Pancreas (tissue), 10 donors: ENCODE results near the gene MT1B. TPM values are rescaled to one million over a fixed set of nuclear protein-coding genes. Genes with fewer than 3 reads are reported as not detected.
A peak's percentile ranks its signal among the peaks of the same experiment; 100 is the strongest.

Experiments
- ATAC-seq, 4 donors: fragments of 200-7000 bp; cut with Tn5 transposase; one replicate each; pipeline versions ENCODE4 v1.8.0 to v1.9.1; 2020; ENCODE audit warnings: mild to moderate bottlenecking in 4 of 4, moderate library complexity in 4 of 4
- DNase-seq, 6 donors: peaks; one replicate each; pipeline ENCODE4 v3.0.0-alpha.2; 2020
- FAIRE-seq: peaks from 2 replicates; lab custom pipeline; 2012; peaks lifted over from hg19 to GRCh38; lab: Jason Lieb, UNC
- H3K27ac ChIP-seq, 4 donors: fragments of 200-600 bp; sonication (generic); 1 replicate in 3 of 4; 2 replicates in 1 of 4; pipeline versions ENCODE4 v1.5.0 to v1.8.0; 2020
- H3K27me3 ChIP-seq, 4 donors: fragments of 200-600 bp; one replicate each; pipeline ENCODE4 v1.8.0; 2021
- H3K36me3 ChIP-seq, 3 donors: fragments of 200-600 bp; sonication (generic) in 1 of 3; one replicate each; pipeline versions ENCODE4 v1.5.0 to v1.8.0; 2020 to 2021
- H3K4me1 ChIP-seq, 3 donors: fragments of 200-600 bp; one replicate each; pipeline ENCODE4 v1.8.0; 2021
- H3K4me3 ChIP-seq, 4 donors: fragments of 200-600 bp; sonication (generic) in 2 of 4; one replicate each; pipeline versions ENCODE4 v1.5.0 to v1.8.0; 2020 to 2021
- H3K9me3 ChIP-seq, 4 donors: fragments of 200-600 bp; one replicate each; pipeline ENCODE4 v1.8.0; 2021
- WGBS, 2 donors: extraction: QIAGEN DNeasy Blood & Tissue Kit; methylation state at CpG; one replicate each; pipeline ENCODE4 v1.1.7; 2013; 5-methylcytosine and 5-hydroxymethylcytosine counted together
- intact Hi-C, 3 donors: fragments of 100-400 bp; cut with DNase I; formaldehyde crosslinking; loops; one replicate each; pipeline versions ENCODE4 v1.11.1 to v1.14.2; 2022
- polyA plus RNA-seq, 2 donors: library from polyadenylated mRNA; stranded (reverse); fragments of 200-250 nt; gene quantifications; one replicate each; pipeline ENCODE4 v1.2.3, GENCODE V29; 2013
- total RNA-seq, 6 donors: library from RNA; stranded (reverse); fragmentation: NEBNext Ultra II Directional in 4 of 6; extraction: Animal tissue kit (Norgen Biotek cat#: 25700) in 4 of 6; gene quantifications; one replicate each; pipeline versions ENCODE4 v1.2.1 to v1.2.4, GENCODE V29; 2021 to 2023
- TF ChIP-seq, protein P1 (sequence below), 4 donors: fragments of 200-600 bp; sonication (generic) in 3 of 4; IDR thresholded peaks; one replicate each; pipeline versions ENCODE4 v1.5.0 to v1.8.0; 2021; ENCODE audit warnings: antibody characterized with exemption in 4 of 4
- donor health status: healthy with polysubstance abuse.
- donor health status: DM: no; HTN: no; CAD: no; lungs with moderate emphysema.
- donor health status: DM: no; HTN: no; CAD: no.
- donor health status: control.
- donor health status: control.
- donor health status: Bipolar disorder and iron deficiency.
- donor health status: DM: yes; HTN: yes; CAD: no.
- donor health status: DM: no; HTN: no; CAD: no.
- donor health status: DM: no; HTN: no; CAD: no.
- donor health status: DM: yes; HTN: yes; CAD: no.

MT1B gene
- total and polyA plus RNA-seq, 8 donors = not detected

DNA sequence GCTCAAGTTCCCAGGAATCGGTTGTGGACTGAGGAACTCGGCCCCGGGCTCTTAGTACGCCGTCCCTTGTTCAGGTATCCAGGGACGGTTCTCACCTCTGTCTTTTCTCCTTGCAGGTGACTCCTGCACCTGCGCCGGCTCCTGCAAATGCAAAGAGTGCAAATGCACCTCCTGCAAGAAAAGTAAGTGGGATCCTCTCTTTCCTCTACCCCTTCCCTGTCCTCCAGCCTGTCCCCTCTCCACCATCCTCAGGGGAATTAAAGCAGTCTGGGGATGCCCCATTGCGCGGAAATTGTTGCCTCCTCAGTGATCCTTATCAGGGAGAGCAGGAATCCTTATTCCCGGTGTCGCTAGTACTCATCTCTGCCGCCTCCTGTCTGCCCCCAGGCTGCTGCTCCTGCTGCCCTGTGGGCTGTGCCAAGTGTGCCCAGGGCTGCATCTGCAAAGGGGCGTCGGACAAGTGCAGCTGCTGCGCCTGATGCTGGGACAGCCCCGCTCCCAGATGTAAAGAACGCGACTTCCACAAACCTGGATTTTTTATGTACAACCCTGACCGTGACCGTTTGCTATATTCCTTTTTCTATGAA lies 42.7 kb upstream of the MT1B start:
- H3K9me3 ChIP-seq = no peaks in the 10 kb centered on the region
- FAIRE-seq = no peak
- WGBS, 2 donors = 0 to 1% methylated on average over 21 of the region's 21 CpGs
- no peaks in the 10 kb centered on the region for H3K36me3 ChIP-seq
- H3K27me3 ChIP-seq = no peaks in the 10 kb centered on the region
- intact Hi-C loops = no loop called here
- H3K27ac ChIP-seq = peak overlapping the region; percentile 78 to 94 (median 90)
- TF ChIP-seq, protein P1, sequence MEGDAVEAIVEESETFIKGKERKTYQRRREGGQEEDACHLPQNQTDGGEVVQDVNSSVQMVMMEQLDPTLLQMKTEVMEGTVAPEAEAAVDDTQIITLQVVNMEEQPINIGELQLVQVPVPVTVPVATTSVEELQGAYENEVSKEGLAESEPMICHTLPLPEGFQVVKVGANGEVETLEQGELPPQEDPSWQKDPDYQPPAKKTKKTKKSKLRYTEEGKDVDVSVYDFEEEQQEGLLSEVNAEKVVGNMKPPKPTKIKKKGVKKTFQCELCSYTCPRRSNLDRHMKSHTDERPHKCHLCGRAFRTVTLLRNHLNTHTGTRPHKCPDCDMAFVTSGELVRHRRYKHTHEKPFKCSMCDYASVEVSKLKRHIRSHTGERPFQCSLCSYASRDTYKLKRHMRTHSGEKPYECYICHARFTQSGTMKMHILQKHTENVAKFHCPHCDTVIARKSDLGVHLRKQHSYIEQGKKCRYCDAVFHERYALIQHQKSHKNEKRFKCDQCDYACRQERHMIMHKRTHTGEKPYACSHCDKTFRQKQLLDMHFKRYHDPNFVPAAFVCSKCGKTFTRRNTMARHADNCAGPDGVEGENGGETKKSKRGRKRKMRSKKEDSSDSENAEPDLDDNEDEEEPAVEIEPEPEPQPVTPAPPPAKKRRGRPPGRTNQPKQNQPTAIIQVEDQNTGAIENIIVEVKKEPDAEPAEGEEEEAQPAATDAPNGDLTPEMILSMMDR (IDR thresholded peaks at IDR 0.05) = no peak
- peak overlapping the region; percentile 43 to 56 (median 50) for H3K4me3 ChIP-seq
- peak; percentile 0 to 21 (median 4) for ATAC-seq
- DNase-seq = peak in 4 of 6 donors; percentile 22 to 61 (median 33)
- peaks cover 0 to 20% (median 0%) of the 10 kb centered on the region in 3 donors for H3K4me1 ChIP-seq

DNA sequence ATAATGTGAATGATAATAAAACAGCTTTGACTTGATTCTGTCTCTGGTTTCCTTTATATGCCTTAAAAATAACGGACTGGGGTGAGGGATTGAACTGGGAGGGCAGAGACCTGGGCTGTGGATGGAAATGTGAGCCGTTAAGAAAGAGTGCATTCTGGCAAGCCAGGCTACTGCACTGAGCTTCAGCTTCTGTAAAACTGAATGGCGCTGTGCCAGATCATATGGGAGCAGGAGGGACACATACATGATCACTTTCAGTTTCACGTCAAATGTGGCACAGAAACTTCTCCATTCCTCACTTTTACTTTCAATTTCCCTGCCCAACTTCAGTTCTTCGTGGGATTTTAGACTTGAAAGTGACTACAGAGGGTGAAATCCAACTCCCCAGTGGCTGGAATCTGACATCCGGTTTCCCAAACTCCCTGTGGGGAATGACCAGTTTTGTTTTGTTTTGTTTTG lies 42.2 kb upstream of the MT1B start:
- intact Hi-C loops = no loop called here
- peak overlapping the region; percentile 78 to 94 (median 90) for H3K27ac ChIP-seq
- no peaks in the 10 kb centered on the region for H3K9me3 ChIP-seq
- TF ChIP-seq, protein P1 (IDR thresholded peaks at IDR 0.05) = no peak
- peak overlapping the region; percentile 43 to 56 (median 50) for H3K4me3 ChIP-seq
- no peaks in the 10 kb centered on the region for H3K27me3 ChIP-seq
- 0 to 1% methylated on average over 6 of the region's 6 CpGs for WGBS, 2 donors
- H3K4me1 ChIP-seq = peaks cover 0 to 20% (median 0%) of the 10 kb centered on the region in 3 donors
- no peaks in the 10 kb centered on the region for H3K36me3 ChIP-seq
- FAIRE-seq (no peak), ATAC-seq (peak; percentile 12 to 58 (median 32)), DNase-seq (peak in 4 of 6 donors; percentile 46 to 87 (median 63))

DNA sequence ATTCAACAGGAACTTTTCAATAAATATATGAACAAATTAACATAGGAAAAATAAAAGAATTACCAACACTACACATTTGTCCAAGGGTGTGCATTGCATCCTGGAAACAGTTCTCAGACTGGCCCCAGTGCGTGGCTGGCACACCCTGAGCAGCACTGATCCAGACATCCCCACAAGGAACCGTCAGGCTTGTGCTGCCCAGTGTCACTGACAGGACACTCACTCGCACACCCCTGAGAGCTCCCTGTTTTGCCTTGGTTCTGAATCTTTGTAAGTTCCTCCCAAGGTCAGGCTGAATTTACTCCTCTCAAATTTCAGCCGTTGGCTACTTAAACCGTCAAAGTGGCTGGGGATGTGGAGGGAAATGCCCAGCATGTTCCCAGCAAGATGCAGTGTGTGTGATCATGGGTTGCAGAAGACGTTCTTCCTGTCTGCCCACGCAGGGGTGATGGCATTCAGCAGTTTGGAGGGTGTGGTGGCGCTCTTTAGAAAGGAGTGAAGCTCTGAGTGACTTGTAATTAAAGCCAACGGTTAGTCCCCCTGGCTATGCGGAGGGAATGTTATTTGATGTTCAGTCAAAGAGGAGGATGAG lies 41.6 kb upstream of the MT1B start:
- peak in 1 of 4 donors; percentile 6 for ATAC-seq
- DNase-seq = peak in 2 of 6 donors; percentile 18 to 41
- Histone ChIP-seq H3K9me3 (no peaks in the 10 kb centered on the region), H3K36me3 (no peaks in the 10 kb centered on the region), H3K27ac (peak overlapping the region; percentile 78 to 94 (median 90)), H3K4me1 (peaks cover 0 to 20% (median 0%) of the 10 kb centered on the region in 3 donors), H3K27me3 (no peaks in the 10 kb centered on the region), H3K4me3 (peak overlapping the region in 1 of 4 donors; percentile 56)
- no peak for FAIRE-seq
- intact Hi-C loops = no loop called here
- 13 to 20% methylated on average over 10 of the region's 10 CpGs for WGBS, 2 donors
- TF ChIP-seq, protein P1 (IDR thresholded peaks at IDR 0.05) = no peak

DNA sequence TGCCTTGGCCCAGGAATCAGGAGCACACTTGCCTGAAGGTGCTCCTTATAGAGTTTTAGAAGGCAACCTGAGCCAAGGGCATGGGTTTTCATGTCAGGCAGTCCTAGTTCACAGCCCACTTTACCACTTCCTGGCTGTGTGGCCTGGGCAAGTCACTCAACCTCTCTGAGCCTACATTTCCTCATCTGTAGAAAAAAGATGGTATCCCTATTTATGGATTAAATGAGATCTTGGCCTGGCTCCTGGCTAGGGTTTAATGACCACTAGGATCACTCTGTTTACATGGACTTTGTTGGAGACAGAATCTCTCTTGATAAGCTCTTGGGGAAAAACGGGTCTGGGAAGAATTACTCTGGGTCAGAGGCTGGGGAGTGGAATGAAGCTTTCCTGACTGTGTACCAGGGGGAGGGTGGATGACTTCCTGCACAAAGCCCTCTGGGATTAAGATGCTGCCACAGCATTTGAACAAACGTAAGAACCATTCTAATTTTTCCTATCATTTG lies 41.0 kb upstream of the MT1B start:
- FAIRE-seq = no peak
- TF ChIP-seq, protein P1 (IDR thresholded peaks at IDR 0.05) = no peak
- H3K27me3 ChIP-seq = no peaks in the 10 kb centered on the region
- 28 to 35% methylated on average over 2 of the region's 2 CpGs for WGBS, 2 donors
- H3K36me3 ChIP-seq = no peaks in the 10 kb centered on the region
- no peak for ATAC-seq
- H3K4me3 ChIP-seq = no peak overlapping the region
- H3K9me3 ChIP-seq = no peaks in the 10 kb centered on the region
- intact Hi-C loops = no loop called here
- DNase-seq = no peak
- H3K4me1 ChIP-seq = peaks cover 0 to 20% (median 0%) of the 10 kb centered on the region in 3 donors
- H3K27ac ChIP-seq = peak overlapping the region; percentile 78 to 94 (median 90)
